Effector memory CD8-positive, alpha-beta T cell (primary cell): ENCODE measurements around the gene CFAP54.
A peak's percentile ranks its signal among the peaks of the same experiment; 100 is the strongest.

Experiments
- ATAC-seq: fragments of 150-1000 bp; cut with Tn5 transposase; replicated peaks from 2 replicates; pipeline ENCODE4 v1.10.0; 2021; ENCODE audit warnings: mild to moderate bottlenecking, moderate library complexity
- DNase-seq, 3 experiments: peaks; one replicate each; pipeline ENCODE4 v3.0.0; 2021
- H3K27ac Mint-ChIP-seq, 2 donors: one replicate each; pipeline ENCODE4 v1.8.0; 2022; ENCODE audit warnings: mild to moderate bottlenecking in 2 of 2, mixed read lengths in 2 of 2, moderate library complexity in 2 of 2
- H3K27me3 Mint-ChIP-seq, 2 donors: one replicate each; pipeline ENCODE4 v1.8.0; 2022; ENCODE audit warnings: mixed read lengths in 2 of 2
- H3K36me3 Mint-ChIP-seq: one replicate; pipeline ENCODE4 v1.8.0; 2022; ENCODE audit warnings: mild to moderate bottlenecking, moderate library complexity, mixed read lengths; ENCODE audit not compliant: insufficient read depth
- H3K4me1 Mint-ChIP-seq, 2 donors: one replicate each; pipeline ENCODE4 v1.8.0; 2022; ENCODE audit warnings: low read depth in 2 of 2, mixed read lengths in 2 of 2
- H3K4me3 Mint-ChIP-seq, 2 donors: one replicate each; pipeline ENCODE4 v1.8.0; 2022; ENCODE audit warnings: mild to moderate bottlenecking in 2 of 2, mixed read lengths in 2 of 2, moderate library complexity in 2 of 2
- H3K9me3 Mint-ChIP-seq, 2 donors: one replicate each; pipeline ENCODE4 v1.8.0; 2022; ENCODE audit warnings: mixed read lengths in 2 of 2

The CFAP54 gene

GRCh38 chr12:96503976-96504375 is 14.6 kb downstream of the CFAP54 start:
- Mint-ChIP-seq H3K36me3 (no peaks in the 10 kb centered on the region), H3K4me3 (no peak overlapping the region), H3K4me1 (peaks cover 30 to 37% of the 10 kb centered on the region in 2 donors), H3K27ac (peak overlapping the region in 1 of 2 donors; percentile 94), H3K9me3 (no peaks in the 10 kb centered on the region), H3K27me3 (no peaks in the 10 kb centered on the region)
- ATAC-seq (no peak), DNase-seq (no peak)

DNA sequence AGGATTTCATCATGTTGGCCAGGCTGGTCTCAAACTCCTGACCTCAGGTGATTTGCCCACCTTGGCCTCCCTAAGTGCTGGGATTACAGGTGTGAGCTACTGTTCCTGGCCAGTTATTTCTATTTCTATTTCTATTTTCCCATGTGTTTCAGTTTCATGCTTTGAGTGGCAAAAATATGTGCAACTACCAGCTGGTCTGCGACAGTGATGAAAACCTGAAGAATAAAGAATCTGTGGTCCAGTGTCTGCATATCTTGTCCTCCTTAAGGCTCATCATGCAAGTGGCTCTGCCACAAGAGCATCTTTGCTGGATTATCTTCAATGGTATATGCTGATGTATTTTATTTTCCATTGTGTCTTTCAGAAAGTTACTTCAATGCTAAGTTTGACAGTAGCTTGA is 17.4 kb downstream of the CFAP54 start:
- no peak for DNase-seq
- H3K4me1 Mint-ChIP-seq: peaks cover 14 to 19% of the 10 kb centered on the region in 2 donors
- no peak for ATAC-seq
- no peak overlapping the region for H3K4me3 Mint-ChIP-seq
- H3K27me3 Mint-ChIP-seq: no peaks in the 10 kb centered on the region
- no peaks in the 10 kb centered on the region for H3K9me3 Mint-ChIP-seq
- no peak overlapping the region for H3K27ac Mint-ChIP-seq
- no peaks in the 10 kb centered on the region for H3K36me3 Mint-ChIP-seq

GRCh38 chr12:96510306-96510764 is 21.0 kb downstream of the CFAP54 start:
- DNase-seq (no peak), ATAC-seq (no peak)
- H3K4me1 Mint-ChIP-seq: no peaks in the 10 kb centered on the region
- H3K27ac Mint-ChIP-seq: no peak overlapping the region
- H3K9me3 Mint-ChIP-seq: no peaks in the 10 kb centered on the region
- no peaks in the 10 kb centered on the region for H3K36me3 Mint-ChIP-seq
- no peaks in the 10 kb centered on the region for H3K27me3 Mint-ChIP-seq
- H3K4me3 Mint-ChIP-seq: no peak overlapping the region

DNA sequence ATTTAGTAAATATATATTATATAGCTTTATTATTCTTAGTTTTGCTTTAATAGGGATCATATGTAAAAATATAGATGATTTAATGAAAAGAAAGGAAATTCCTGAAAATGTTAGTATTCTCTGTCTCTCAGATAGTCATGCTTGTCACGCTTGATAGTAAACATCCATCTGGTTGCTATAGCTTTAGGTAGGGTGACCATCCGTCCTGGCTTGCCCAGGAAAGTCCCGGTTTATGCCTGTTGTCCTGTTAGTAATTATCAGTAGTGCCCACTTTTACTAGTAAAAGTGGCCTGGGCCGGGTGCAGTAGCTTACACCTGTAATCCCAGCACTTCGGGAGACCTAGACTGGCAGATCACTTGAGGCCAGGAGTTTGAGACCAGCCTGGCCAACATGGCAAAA is 23.8 kb downstream of the CFAP54 start:
- Mint-ChIP-seq H3K36me3 (peaks cover 4% of the 10 kb centered on the region), H3K27ac (no peak overlapping the region), H3K4me1 (peaks cover 4% of the 10 kb centered on the region in 2 donors), H3K27me3 (no peaks in the 10 kb centered on the region), H3K4me3 (no peak overlapping the region), H3K9me3 (no peaks in the 10 kb centered on the region)
- DNase-seq: no peak
- ATAC-seq: no peak

DNA sequence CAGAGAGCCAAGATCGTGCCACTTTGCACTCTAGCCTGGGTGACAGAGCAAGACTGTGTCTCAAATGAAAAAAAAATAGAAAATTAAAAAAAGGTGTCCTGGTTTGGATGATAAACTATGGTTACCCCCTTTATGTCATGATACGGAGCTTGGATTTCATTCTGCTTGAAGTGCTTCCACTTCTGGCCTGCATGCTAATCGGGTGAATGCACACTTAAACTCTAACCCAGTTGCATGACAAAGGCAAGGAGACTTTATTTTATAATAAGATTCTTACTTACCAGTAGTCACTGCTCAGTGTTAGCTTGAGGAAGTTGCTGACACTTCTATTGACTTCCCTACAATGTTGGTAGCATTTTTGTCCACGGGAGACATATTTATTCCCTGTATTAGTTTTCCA is 24.3 kb downstream of the CFAP54 start:
- H3K4me1 Mint-ChIP-seq: peaks cover 4% of the 10 kb centered on the region in 2 donors
- no peak overlapping the region for H3K4me3 Mint-ChIP-seq
- no peaks in the 10 kb centered on the region for H3K27me3 Mint-ChIP-seq
- no peak for ATAC-seq
- H3K27ac Mint-ChIP-seq: peak overlapping the region in 1 of 2 donors; percentile 38
- peaks cover 9% of the 10 kb centered on the region for H3K36me3 Mint-ChIP-seq
- no peak for DNase-seq
- H3K9me3 Mint-ChIP-seq: no peaks in the 10 kb centered on the region

- Mint-ChIP-seq H3K27ac (peak overlapping the region in 1 of 2 donors; percentile 38), H3K9me3 (no peaks in the 10 kb centered on the region), H3K4me3 (no peak overlapping the region), H3K4me1 (peaks cover 4% of the 10 kb centered on the region in 2 donors), H3K36me3 (peaks cover 9% of the 10 kb centered on the region), H3K27me3 (no peaks in the 10 kb centered on the region)
- no peak for DNase-seq
- no peak for ATAC-seq
Measured at GRCh38 chr12:96514328-96514727, 25.0 kb downstream of the CFAP54 start.

GRCh38 chr12:96516472-96517430 is 27.4 kb downstream of the CFAP54 start:
- H3K27ac Mint-ChIP-seq: peak overlapping the region; percentile 78 to 91

DNA sequence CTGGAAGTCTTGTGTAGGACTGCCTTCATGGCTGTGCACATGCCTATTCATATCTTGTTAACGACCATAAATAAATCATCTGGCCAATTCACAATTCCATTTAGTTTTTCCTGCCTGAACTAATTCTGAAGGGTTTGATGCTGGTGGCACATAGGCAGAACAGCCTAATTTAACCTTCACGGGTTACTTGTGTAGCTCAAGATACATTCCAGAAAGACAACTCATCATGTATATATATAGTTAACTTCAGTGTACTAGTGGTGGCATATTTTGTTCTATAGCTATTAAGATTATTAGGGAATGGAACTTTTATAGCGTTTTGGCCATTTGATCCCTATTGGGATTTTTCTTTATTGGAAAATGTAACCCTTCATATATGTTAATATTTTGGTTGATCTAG is 31.4 kb downstream of the CFAP54 start:
- peaks cover 4% of the 10 kb centered on the region in 2 donors for H3K4me1 Mint-ChIP-seq
- peak overlapping the region in 1 of 2 donors; percentile 16 for H3K27ac Mint-ChIP-seq
- ATAC-seq (no peak), DNase-seq (no peak)
- no peaks in the 10 kb centered on the region for H3K9me3 Mint-ChIP-seq
- H3K4me3 Mint-ChIP-seq: no peak overlapping the region
- no peaks in the 10 kb centered on the region for H3K27me3 Mint-ChIP-seq
- H3K36me3 Mint-ChIP-seq: peaks cover 9% of the 10 kb centered on the region

More at GRCh38 chr12:96516472-96517430, 27.4 kb downstream of the CFAP54 start:
- peak; percentile 93 for ATAC-seq
- peaks cover 4% of the 10 kb centered on the region in 2 donors for H3K4me1 Mint-ChIP-seq
- H3K9me3 Mint-ChIP-seq: no peaks in the 10 kb centered on the region
- no peaks in the 10 kb centered on the region for H3K27me3 Mint-ChIP-seq
- peaks cover 9% of the 10 kb centered on the region for H3K36me3 Mint-ChIP-seq
- peak; percentile 83 to 85 (median 84) for DNase-seq
- H3K4me3 Mint-ChIP-seq: peak overlapping the region; percentile 53 to 57

DNA sequence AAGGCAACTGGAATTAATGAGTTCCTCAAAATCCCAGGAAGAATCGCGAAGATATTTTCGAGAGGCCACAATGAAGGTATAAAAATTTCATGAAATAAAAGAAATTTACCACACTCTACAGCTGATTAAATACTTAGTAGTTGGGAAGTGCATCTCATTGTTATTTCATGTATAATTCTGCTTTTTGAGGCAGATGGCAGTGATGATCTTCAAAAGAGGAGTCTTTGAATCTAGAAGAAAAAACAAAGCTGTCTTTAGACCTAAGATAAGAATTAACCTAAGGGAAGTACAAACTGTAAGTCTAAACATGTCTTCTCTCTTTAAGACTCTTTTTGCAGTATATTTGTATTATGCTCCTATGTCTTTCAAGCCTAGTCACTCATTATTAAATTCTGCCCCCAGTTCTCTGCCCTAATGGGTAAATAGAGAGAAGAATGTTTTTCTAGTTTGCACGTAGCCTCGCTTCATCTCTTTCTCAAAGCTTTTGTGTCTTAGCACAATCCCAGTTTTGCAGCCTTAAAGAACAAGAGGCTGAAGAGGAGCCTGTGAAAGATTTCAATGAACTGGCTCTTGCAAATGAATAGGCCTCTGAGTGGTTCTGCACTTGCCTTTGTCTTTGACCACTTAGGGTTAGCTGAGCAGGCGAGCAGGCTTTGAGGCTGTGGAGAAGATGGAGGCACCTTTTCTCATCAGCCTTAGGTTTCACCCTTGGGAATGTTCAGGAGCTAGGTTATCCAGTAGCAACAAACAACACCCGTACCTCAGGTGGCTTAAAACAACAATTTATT is 32.7 kb downstream of the CFAP54 start:
- Mint-ChIP-seq H3K27ac (no peak overlapping the region), H3K27me3 (no peaks in the 10 kb centered on the region), H3K4me1 (no peaks in the 10 kb centered on the region), H3K9me3 (no peaks in the 10 kb centered on the region), H3K36me3 (peaks cover 9% of the 10 kb centered on the region), H3K4me3 (no peak overlapping the region)
- DNase-seq (no peak), ATAC-seq (no peak)

DNA sequence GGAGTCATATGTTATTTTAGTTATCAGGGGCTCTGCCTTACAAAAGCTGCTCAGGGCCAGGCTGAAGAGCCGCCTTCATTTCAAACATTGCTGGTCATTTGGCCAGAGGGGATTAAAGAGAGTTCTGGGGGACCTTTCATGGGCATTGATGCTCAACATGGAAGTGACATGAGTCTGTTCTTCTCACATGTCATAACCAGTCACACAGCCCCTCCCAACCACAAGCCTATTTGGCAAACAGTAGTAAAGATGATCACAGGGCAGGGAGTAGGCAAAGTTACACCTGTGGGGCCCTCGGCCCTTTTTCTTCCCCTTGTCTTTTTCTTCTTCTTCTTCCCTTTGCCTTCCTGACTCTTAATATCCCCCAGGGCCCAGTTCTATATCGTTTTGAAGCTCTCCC is 33.3 kb downstream of the CFAP54 start:
- Mint-ChIP-seq H3K4me3 (no peak overlapping the region), H3K36me3 (peaks cover 6% of the 10 kb centered on the region), H3K9me3 (no peaks in the 10 kb centered on the region)

DNA sequence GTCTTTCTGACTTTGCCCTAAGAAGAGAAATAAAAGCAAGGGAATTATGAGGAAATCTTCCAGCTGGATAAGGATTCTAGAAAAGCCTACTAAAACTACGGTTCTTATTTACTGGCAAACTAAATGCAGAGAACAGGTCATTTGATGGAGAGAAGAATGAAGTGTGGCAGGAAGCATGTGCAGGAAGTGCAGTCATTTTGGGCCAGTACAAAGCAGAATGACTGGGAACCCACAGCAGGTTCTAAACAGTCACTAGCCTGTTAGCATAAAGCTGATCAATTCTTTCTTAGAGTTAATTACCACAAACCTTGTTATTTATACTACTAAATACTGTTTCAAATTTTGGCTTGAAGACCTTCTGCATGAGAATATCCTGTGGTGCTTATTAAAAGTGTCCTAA is 36.7 kb downstream of the CFAP54 start:
- Mint-ChIP-seq H3K4me1 (no peaks in the 10 kb centered on the region), H3K27me3 (no peaks in the 10 kb centered on the region), H3K27ac (no peak overlapping the region), H3K4me3 (no peak overlapping the region), H3K9me3 (no peaks in the 10 kb centered on the region), H3K36me3 (no peaks in the 10 kb centered on the region)
- no peak for ATAC-seq
- DNase-seq: no peak

More for the DNA sequence above, 33.3 kb downstream of the CFAP54 start:
- Mint-ChIP-seq H3K27ac (no peak overlapping the region), H3K4me1 (no peaks in the 10 kb centered on the region), H3K27me3 (no peaks in the 10 kb centered on the region)
- DNase-seq: no peak
- no peak for ATAC-seq

- no peaks in the 10 kb centered on the region for H3K9me3 Mint-ChIP-seq
- no peak overlapping the region for H3K4me3 Mint-ChIP-seq
- no peak for ATAC-seq
- no peaks in the 10 kb centered on the region for H3K4me1 Mint-ChIP-seq
- no peak overlapping the region for H3K27ac Mint-ChIP-seq
- DNase-seq: no peak
- no peaks in the 10 kb centered on the region for H3K36me3 Mint-ChIP-seq
- no peaks in the 10 kb centered on the region for H3K27me3 Mint-ChIP-seq
Measured at GRCh38 chr12:96529912-96530311, 40.5 kb downstream of the CFAP54 start.

- no peaks in the 10 kb centered on the region for H3K9me3 Mint-ChIP-seq
- no peaks in the 10 kb centered on the region for H3K36me3 Mint-ChIP-seq
- H3K27me3 Mint-ChIP-seq: no peaks in the 10 kb centered on the region
- no peak overlapping the region for H3K27ac Mint-ChIP-seq
- no peak overlapping the region for H3K4me3 Mint-ChIP-seq
- no peaks in the 10 kb centered on the region for H3K4me1 Mint-ChIP-seq
- ATAC-seq: no peak
- DNase-seq: no peak
Measured at GRCh38 chr12:96534339-96534738, 45.0 kb downstream of the CFAP54 start.
